HG03097 (cell line): Measurements from ENCODE around the gene ARX.

ENCODE experiments used
- ATAC-seq: cut with Tn5 transposase; IDR thresholded peaks from one replicate; pipeline ENCODE4 v1.9.1; 2021; ENCODE audit not compliant: unreplicated experiment, low FRiP score

The ARX gene

GRCh38 chrX:25017667-25018247 is 2.0 kb upstream of the ARX start:
- no peak for ATAC-seq

- no peak for ATAC-seq
Observed at GRCh38 chrX:25016938-25017598, 1.3 kb upstream of the ARX start.

- no peak for ATAC-seq
Observed at GRCh38 chrX:25016361-25016671, 551 bp upstream of the ARX start.

- no peak for ATAC-seq
Observed at GRCh38 chrX:25014366-25014838, 1.4 kb downstream of the ARX start.

GRCh38 chrX:25013632-25014365 is 2.0 kb downstream of the ARX start:
- ATAC-seq: no peak

- no peak for ATAC-seq
Observed at GRCh38 chrX:25012793-25013631, 2.8 kb downstream of the ARX start.

GRCh38 chrX:25012433-25012735 is 3.4 kb downstream of the ARX start:
- ATAC-seq: no peak

GRCh38 chrX:25011589-25012432 is 4.0 kb downstream of the ARX start:
- no peak for ATAC-seq

- ATAC-seq: no peak
Observed at GRCh38 chrX:25010784-25011588, 4.8 kb downstream of the ARX start.

- no peak for ATAC-seq
Observed at GRCh38 chrX:25009407-25009806, 6.4 kb downstream of the ARX start.

GRCh38 chrX:25007059-25008053 is 8.4 kb downstream of the ARX start:
- no peak for ATAC-seq

- no peak for ATAC-seq
Observed at GRCh38 chrX:25006586-25007058, 9.1 kb downstream of the ARX start.

GRCh38 chrX:25005382-25006185 is 10.2 kb downstream of the ARX start:
- ATAC-seq: no peak

GRCh38 chrX:25005034-25005381 is 10.8 kb downstream of the ARX start:
- no peak for ATAC-seq

GRCh38 chrX:25004485-25005032 is 11.2 kb downstream of the ARX start:
- no peak for ATAC-seq

- ATAC-seq: no peak
Observed at GRCh38 chrX:25004040-25004439, 11.7 kb downstream of the ARX start.
